Upper lobe of right lung (tissue), 1 donor: ENCODE results near the gene MIS18A. TPM values are rescaled to one million over a fixed set of nuclear protein-coding genes. Genes with fewer than 3 reads are reported as not detected.

Experiments used
- ATAC-seq: fragments of 200-7000 bp; cut with Tn5 transposase; one replicate; pipeline ENCODE4 v1.9.1; 2020; ENCODE audit warnings: mild to moderate bottlenecking, moderate library complexity
- DNase-seq: peaks from one replicate; pipeline ENCODE4 v3.0.0-alpha.2; 2020
- H3K27ac ChIP-seq: fragments of 200-600 bp; one replicate; pipeline ENCODE4 v1.8.0; 2022
- H3K27me3 ChIP-seq: fragments of 200-600 bp; one replicate; pipeline ENCODE4 v1.8.0; 2022; ENCODE audit warnings: mild to moderate bottlenecking
- H3K36me3 ChIP-seq: fragments of 200-600 bp; one replicate; pipeline ENCODE4 v1.8.0; 2022
- H3K4me1 ChIP-seq: fragments of 200-600 bp; one replicate; pipeline ENCODE4 v1.8.0; 2022
- H3K4me3 ChIP-seq: fragments of 200-600 bp; one replicate; pipeline ENCODE4 v1.8.0; 2022; ENCODE audit warnings: mild to moderate bottlenecking
- H3K9me3 ChIP-seq: fragments of 200-600 bp; one replicate; pipeline ENCODE4 v1.8.0; 2022
- intact Hi-C: fragments of 100-400 bp; cut with DNase I; formaldehyde crosslinking; loops from one replicate; pipeline ENCODE4 v1.11.0; 2022
- long read RNA-seq: library from polyadenylated mRNA; unstranded; transcript quantifications from one replicate; pipeline ENCODE4 v2.0.0, GENCODE V29; 2021
- total RNA-seq: library from RNA; stranded (reverse); fragmentation: NEBNext Ultra II Directional; extraction: Animal tissue kit (Norgen Biotek cat#: 25700); gene quantifications from one replicate; pipeline ENCODE4 v1.2.1, GENCODE V29; 2021
- TF ChIP-seq, protein P1 (sequence below): fragments of 200-600 bp; IDR thresholded peaks from one replicate; pipeline ENCODE4 v1.8.0; 2022; ENCODE audit warnings: antibody characterized with exemption
- donor health status: DM: no; HTN: yes; CAD: no; lungs with severe emphysema.

Gene MIS18A, protein sequence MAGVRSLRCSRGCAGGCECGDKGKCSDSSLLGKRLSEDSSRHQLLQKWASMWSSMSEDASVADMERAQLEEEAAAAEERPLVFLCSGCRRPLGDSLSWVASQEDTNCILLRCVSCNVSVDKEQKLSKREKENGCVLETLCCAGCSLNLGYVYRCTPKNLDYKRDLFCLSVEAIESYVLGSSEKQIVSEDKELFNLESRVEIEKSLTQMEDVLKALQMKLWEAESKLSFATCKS
- total RNA-seq: 4.0 TPM
- long read RNA-seq, partial matches to known transcripts: 0 of 4 reads
- long read RNA-seq, other reads (novel, unspliced or antisense): 1 of 4 reads

DNA sequence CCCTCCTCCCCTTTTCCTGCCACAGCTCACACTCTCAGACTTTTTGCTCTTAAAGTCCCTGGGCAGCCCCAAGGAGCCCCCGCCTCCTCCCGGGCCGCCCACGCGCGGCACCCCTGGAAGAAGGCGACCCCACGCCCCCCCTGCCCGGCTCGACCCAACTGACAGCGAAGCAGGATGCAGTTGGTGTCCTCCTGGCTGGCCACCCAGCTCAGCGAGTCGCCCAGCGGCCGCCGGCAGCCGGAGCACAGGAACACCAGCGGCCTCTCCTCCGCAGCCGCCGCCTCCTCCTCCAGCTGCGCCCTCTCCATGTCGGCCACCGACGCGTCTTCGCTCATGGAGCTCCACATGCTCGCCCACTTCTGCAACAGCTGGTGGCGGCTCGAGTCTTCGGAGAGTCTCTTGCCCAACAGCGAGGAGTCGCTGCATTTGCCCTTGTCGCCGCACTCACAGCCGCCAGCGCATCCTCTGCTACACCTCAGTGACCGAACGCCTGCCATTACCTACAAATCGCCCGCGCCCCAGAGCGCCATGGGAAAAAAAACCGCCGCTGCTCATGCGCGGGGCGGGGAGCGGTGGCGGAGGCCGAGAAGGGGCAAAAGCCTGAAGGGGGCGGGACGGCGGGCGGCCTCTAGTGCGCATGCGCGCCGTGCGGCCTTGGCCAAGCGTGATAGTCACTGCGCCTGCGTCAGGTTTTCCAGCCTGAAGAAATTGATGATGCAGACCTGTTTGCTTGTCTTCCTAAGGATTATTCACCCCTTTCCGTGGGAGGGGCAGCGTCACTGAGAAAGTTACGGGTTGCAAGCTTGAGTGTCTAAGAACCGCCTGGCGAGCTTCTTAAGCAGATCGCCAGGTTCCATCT lies at the start of gene MIS18A:
MIS18A (minus strand) TSS at position 532 of the 859 bp plus-strand sequence; CDS start at position 497, 35 bp downstream.
- Histone ChIP-seq H3K4me3 (peak within 1 kb of the TSS; percentile 91), H3K27me3 (no peaks in the 10 kb centered on the region), H3K36me3 (peaks cover 2% of the 10 kb centered on the region), H3K9me3 (no peaks in the 10 kb centered on the region), H3K4me1 (peaks cover 17% of the 10 kb centered on the region), H3K27ac (peak within 1 kb of the TSS; percentile 45)
- TF ChIP-seq, protein P1, sequence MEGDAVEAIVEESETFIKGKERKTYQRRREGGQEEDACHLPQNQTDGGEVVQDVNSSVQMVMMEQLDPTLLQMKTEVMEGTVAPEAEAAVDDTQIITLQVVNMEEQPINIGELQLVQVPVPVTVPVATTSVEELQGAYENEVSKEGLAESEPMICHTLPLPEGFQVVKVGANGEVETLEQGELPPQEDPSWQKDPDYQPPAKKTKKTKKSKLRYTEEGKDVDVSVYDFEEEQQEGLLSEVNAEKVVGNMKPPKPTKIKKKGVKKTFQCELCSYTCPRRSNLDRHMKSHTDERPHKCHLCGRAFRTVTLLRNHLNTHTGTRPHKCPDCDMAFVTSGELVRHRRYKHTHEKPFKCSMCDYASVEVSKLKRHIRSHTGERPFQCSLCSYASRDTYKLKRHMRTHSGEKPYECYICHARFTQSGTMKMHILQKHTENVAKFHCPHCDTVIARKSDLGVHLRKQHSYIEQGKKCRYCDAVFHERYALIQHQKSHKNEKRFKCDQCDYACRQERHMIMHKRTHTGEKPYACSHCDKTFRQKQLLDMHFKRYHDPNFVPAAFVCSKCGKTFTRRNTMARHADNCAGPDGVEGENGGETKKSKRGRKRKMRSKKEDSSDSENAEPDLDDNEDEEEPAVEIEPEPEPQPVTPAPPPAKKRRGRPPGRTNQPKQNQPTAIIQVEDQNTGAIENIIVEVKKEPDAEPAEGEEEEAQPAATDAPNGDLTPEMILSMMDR: no peak
- ATAC-seq (peak; percentile 97), DNase-seq (peak; percentile 97)
- intact Hi-C loops: no loop called here

DNA sequence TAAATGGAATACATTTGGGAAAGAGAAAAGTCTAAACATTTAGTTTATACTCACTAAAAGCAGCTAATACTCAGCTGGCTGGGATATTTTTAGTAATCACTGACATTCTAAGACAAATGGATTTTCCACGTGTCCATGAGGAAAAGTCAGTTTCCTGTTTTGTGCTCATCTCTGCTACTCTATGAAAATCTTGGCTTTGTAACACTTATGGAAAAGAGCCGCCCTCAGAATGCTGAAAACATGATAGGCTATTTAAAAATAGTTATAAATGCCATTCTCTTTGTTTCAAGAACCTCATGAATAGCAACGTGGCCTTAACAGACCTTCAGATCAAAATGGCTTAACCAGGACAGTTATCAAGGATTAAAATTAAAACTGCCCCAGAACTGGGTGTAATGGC lies 49.7 kb upstream of the MIS18A start:
- intact Hi-C loops: no loop called here
- no peaks in the 10 kb centered on the region for H3K9me3 ChIP-seq
- no peaks in the 10 kb centered on the region for H3K27me3 ChIP-seq
- TF ChIP-seq, protein P1: no peak
- DNase-seq: no peak
- peaks cover 51% of the 10 kb centered on the region for H3K36me3 ChIP-seq
- peak overlapping the region; percentile 61 for H3K27ac ChIP-seq
- no peak for ATAC-seq
- H3K4me3 ChIP-seq: no peak overlapping the region
- H3K4me1 ChIP-seq: peaks cover 6% of the 10 kb centered on the region

DNA sequence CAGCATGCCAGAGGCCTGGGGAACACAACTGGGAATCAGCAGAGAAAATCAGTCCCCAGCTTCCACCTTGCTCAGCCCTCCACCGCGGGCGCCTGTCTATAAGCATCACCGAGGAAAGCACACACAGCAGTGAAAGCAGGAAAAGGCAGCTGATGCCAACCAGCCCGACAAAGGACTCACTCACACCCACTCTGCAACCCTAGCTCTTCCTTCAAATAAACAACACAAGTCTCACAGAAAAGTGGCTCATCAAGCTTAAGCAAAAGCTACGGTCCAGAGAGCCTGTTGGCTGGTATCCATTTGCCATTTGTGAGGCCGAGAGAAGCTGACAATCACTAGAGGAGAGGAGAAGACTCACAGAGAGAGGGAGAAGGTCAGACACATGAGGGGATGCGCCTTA lies 46.9 kb upstream of the MIS18A start:
- H3K36me3 ChIP-seq: peaks cover 57% of the 10 kb centered on the region
- TF ChIP-seq, protein P1: no peak

DNA sequence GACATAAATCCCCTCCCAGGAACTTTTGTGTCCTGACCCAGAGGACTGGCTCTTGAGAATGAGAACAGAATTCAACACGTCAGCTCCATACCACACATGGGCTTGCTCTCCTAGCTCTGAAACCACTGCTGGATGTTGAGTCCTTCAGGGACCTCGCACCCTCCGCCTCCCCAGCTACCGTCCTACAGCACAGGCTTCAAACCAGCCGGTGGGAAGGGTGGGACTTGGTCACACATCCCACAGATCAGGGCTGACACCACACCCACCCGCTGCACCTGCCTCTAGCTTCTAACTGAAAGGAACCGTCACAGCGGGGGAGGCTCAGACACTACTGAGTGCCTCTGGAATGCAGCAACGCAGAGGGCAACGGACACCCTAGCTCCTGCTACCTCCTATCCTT lies 43.8 kb upstream of the MIS18A start:
- no peak for DNase-seq

More for the DNA sequence above, 46.9 kb upstream of the MIS18A start:
- DNase-seq (no peak), ATAC-seq (no peak)
- Histone ChIP-seq H3K4me3 (no peak overlapping the region), H3K27me3 (no peaks in the 10 kb centered on the region), H3K27ac (no peak overlapping the region), H3K4me1 (peaks cover 6% of the 10 kb centered on the region), H3K9me3 (no peaks in the 10 kb centered on the region)
- intact Hi-C loops: no loop called here

DNA sequence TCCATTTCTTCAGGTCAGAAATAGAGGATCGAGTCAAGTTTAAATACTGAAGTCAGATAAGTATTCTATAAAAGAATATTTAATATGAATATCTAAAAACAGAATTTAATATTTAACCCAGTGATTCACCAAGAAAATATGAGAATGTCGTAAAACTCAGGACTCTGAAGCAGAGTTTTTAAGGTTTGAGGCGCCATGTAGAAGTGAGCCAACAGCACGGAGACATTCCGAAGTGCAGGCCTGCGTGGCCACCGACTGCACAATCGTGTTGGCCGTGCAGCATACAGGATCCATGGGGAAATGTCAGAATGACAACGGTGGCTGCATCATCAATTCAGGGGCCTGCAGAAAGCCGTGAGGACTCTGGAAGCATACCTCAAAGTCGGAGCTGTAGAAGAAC lies 43.3 kb upstream of the MIS18A start:
- intact Hi-C loops: no loop called here
- TF ChIP-seq, protein P1: no peak
- DNase-seq: no peak
- Histone ChIP-seq H3K27me3 (no peaks in the 10 kb centered on the region), H3K4me1 (no peaks in the 10 kb centered on the region), H3K4me3 (no peak overlapping the region), H3K27ac (no peak overlapping the region), H3K9me3 (no peaks in the 10 kb centered on the region), H3K36me3 (peaks cover 90% of the 10 kb centered on the region)
- ATAC-seq: no peak

More for the DNA sequence above, 43.8 kb upstream of the MIS18A start:
- ATAC-seq: no peak
- Histone ChIP-seq H3K9me3 (no peaks in the 10 kb centered on the region), H3K36me3 (peaks cover 85% of the 10 kb centered on the region), H3K4me3 (no peak overlapping the region), H3K27me3 (no peaks in the 10 kb centered on the region), H3K27ac (no peak overlapping the region), H3K4me1 (no peaks in the 10 kb centered on the region)
- TF ChIP-seq, protein P1: no peak
- intact Hi-C loops: no loop called here
